ENCODE results near the gene COPS7A.
"Not testable (repeated sequence)": the region's sequence is repeated elsewhere in the genome, so short reads cannot be mapped to it uniquely, and the experiment has no call there.

The COPS7A gene

DNA sequence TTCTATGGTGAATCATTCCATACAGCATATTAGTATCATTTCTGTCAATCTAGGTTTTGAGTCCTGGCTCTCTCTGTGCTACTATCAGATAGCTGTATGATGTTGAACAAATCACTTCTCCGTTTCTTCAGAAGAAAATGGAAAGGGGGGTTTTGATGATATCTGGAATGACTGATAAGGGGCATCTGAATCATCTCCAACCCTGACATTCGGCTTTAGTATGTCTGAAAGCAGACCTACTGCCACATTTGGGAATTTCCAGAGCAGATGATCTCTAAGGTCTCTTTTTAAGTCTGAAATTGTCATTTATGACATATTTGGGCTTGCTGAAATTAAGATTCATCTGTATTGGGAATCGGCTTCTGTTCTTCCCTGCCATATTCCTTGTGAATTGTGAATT is 19.0 kb downstream of the COPS7A start:
- H3K9ac ChIP-seq (ENCODE audit: insufficient read length, low read depth) = no peak overlapping the region
- DNase-seq (ENCODE audit: low read depth, low spot score) = no peak
- H3K36me3 ChIP-seq (ENCODE audit: insufficient read depth, insufficient read length, low read length) = peaks cover 28% of the 10 kb centered on the region
- peaks cover 12% of the 10 kb centered on the region for H3K4me1 ChIP-seq (ENCODE audit: insufficient read depth, insufficient read length)
- H3K27me3 ChIP-seq (ENCODE audit: insufficient read depth, insufficient read length) = no peaks in the 10 kb centered on the region
- H3K9me3 ChIP-seq (ENCODE audit: insufficient read depth, low read length) = no peaks in the 10 kb centered on the region
- no peak overlapping the region for H3K4me3 ChIP-seq (ENCODE audit: insufficient read length, low read depth)
- TF ChIP-seq ZNF274 (IDR thresholded peaks at IDR 0.05; ENCODE audit: low read depth, low read length) (no peak), SUZ12 (IDR thresholded peaks at IDR 0.05; ENCODE audit: extremely low read depth, insufficient read depth, insufficient read length) (no peak), YY1 (IDR thresholded peaks at IDR 0.05; ENCODE audit: insufficient read depth, insufficient read length) (no peak)

DNA sequence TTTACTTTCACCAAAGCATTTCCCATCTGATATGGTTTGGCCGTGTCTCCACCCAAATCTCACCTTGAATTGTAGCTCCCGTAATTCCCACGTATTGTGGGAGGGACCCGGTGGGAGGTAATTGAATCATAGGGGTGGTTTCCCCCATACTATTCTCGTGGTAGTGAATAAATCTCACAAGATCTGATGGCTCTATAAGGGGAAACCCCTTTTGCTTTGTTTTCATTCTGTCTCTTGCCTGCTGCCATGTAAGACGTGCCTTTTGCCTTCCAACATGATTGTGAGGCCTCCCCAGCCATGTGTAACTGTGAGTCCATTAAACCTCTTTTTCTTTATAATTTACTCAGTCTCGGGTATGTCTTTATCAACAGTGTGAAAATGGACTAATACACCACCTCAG is 19.5 kb downstream of the COPS7A start:
- not testable (repeated sequence) for H3K4me3 ChIP-seq (ENCODE audit: insufficient read length, low read depth); H3K9ac ChIP-seq (ENCODE audit: insufficient read length, low read depth); H3K9me3 ChIP-seq (ENCODE audit: insufficient read depth, low read length); DNase-seq (ENCODE audit: low read depth, low spot score); H3K27me3 ChIP-seq (ENCODE audit: insufficient read depth, insufficient read length)
- Histone ChIP-seq H3K36me3 (ENCODE audit: insufficient read depth, insufficient read length, low read length) (peaks cover 33% of the 10 kb centered on the region), H3K4me1 (ENCODE audit: insufficient read depth, insufficient read length) (peaks cover 12% of the 10 kb centered on the region)

DNA sequence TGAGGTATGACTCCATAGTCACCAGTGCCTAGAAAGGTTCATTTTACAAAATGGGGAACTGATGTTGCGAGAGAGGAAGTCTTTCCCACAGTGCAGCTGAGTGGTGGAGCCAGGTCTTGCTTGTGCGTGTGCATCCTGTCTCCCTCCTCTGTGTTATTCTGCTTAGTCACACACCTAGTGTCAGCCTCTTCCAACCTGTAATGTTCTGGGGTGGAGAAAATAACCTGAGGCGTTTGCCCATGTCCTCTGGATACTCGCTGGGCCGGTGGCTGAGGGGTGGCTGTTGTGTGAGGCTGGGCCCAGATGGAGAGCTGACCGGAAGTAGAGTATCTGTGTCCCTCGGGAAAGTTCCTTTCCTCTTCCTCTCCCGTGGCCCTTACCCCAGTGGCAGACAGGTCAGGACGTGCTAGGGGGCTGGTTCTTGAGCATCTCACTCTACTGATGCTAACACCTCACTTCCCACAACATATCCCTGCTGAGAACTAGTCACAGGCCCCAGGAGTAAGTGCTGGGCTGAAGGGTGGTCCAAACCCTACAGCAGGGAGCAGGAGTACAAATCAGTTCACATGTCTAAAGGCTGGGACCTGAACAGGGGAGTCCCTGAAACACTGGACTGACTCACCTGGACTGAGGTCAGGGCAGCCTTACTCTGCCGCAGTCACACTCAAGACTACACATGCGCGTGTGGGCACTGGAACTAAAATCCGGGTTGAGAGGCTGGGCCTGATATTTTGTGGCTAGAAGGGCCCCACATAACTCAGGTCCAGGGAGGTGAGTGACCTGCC is 22.1 kb downstream of the COPS7A start:
- Histone ChIP-seq H3K9me3 (ENCODE audit: insufficient read depth, low read length) (no peaks in the 10 kb centered on the region), H3K27me3 (ENCODE audit: insufficient read depth, insufficient read length) (no peaks in the 10 kb centered on the region), H3K36me3 (ENCODE audit: insufficient read depth, insufficient read length, low read length) (peaks cover 59% of the 10 kb centered on the region), H3K4me1 (ENCODE audit: insufficient read depth, insufficient read length) (peaks cover 12% of the 10 kb centered on the region), H3K4me3 (ENCODE audit: insufficient read length, low read depth) (no peak overlapping the region), H3K9ac (ENCODE audit: insufficient read length, low read depth) (peak overlapping the region; percentile 7)
- TF ChIP-seq YY1 (IDR thresholded peaks at IDR 0.05; ENCODE audit: insufficient read depth, insufficient read length) (no peak), SUZ12 (IDR thresholded peaks at IDR 0.05; ENCODE audit: extremely low read depth, insufficient read depth, insufficient read length) (no peak), ZNF274 (IDR thresholded peaks at IDR 0.05; ENCODE audit: low read depth, low read length) (no peak)
- DNase-seq (ENCODE audit: low read depth, low spot score) = no peak

DNA sequence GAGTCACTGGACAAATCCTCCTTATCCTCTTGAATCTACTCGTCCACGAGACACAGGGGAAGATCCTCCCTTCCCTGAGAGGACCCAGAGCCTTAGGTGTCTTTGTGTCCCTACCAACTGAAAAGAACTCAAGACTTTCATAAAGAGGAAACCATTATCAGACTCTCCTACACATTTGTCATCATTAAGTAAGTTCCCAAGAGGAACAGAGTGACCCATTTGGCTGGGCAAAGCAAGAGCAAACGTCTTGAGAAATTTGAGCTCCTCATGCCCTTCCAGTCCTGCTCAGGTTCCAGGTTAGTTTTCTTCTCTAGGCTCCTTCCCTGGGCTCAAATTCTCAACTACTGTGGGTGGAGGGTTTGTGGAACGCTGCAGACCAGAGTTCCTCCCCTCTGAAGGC is 23.4 kb downstream of the COPS7A start:
- Histone ChIP-seq H3K36me3 (ENCODE audit: insufficient read depth, insufficient read length, low read length) (peaks cover 72% of the 10 kb centered on the region), H3K9me3 (ENCODE audit: insufficient read depth, low read length) (no peaks in the 10 kb centered on the region), H3K4me3 (ENCODE audit: insufficient read length, low read depth) (no peak overlapping the region), H3K4me1 (ENCODE audit: insufficient read depth, insufficient read length) (peaks cover 18% of the 10 kb centered on the region), H3K27me3 (ENCODE audit: insufficient read depth, insufficient read length) (no peaks in the 10 kb centered on the region), H3K9ac (ENCODE audit: insufficient read length, low read depth) (no peak overlapping the region)
- no peak for TF ChIP-seq YY1 (IDR thresholded peaks at IDR 0.05; ENCODE audit: insufficient read depth, insufficient read length)
- DNase-seq (ENCODE audit: low read depth, low spot score) = no peak

DNA sequence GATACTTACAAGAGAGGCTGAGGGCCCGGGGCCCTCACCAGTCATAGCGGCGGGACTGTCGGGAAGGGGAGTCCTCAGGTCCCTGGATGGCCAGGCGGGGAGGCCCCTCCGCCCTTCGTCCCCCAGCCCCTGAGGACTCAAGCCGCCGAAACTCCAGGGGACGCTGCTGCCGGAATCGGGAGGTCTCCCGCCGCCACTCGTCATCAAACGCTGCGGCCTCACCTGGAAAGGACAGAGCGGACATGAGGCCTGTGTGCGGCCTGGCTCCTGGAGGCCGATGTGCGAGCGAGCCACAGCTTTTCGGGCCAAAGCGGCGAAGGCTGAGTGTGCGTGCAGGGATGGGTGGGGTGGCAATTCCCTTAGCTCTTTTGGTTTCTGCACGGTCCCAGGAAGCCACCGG is 24.9 kb downstream of the COPS7A start:
- TF ChIP-seq SUZ12 (IDR thresholded peaks at IDR 0.05; ENCODE audit: extremely low read depth, insufficient read depth, insufficient read length) (no peak), ZNF274 (IDR thresholded peaks at IDR 0.05; ENCODE audit: low read depth, low read length) (no peak), YY1 (IDR thresholded peaks at IDR 0.05; ENCODE audit: insufficient read depth, insufficient read length) (no peak)
- H3K27me3 ChIP-seq (ENCODE audit: insufficient read depth, insufficient read length) = no peaks in the 10 kb centered on the region
- DNase-seq (ENCODE audit: low read depth, low spot score) = no peak
- peaks cover 73% of the 10 kb centered on the region for H3K36me3 ChIP-seq (ENCODE audit: insufficient read depth, insufficient read length, low read length)
- no peak overlapping the region for H3K4me3 ChIP-seq (ENCODE audit: insufficient read length, low read depth)
- H3K4me1 ChIP-seq (ENCODE audit: insufficient read depth, insufficient read length) = peaks cover 19% of the 10 kb centered on the region
- H3K9ac ChIP-seq (ENCODE audit: insufficient read length, low read depth) = no peak overlapping the region
- no peaks in the 10 kb centered on the region for H3K9me3 ChIP-seq (ENCODE audit: insufficient read depth, low read length)

DNA sequence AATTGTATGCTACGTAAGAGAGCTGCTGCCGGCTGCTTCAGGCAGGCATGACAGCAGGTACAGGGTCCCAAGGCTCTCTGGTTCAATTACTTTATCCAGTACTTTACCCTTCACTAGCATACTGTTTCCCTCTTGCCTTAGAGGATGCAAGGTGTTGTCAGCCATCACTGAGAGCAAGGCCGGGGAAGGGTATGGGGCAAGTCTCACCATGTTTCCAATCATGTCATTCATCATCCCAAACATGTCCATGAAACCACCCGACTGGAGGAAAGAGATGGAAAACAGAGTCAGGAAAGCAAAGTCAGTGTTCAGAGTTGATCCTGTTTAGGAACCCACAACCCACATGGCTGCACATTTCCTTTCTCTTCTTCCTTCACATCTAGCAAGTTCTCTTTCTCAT is 26.7 kb downstream of the COPS7A start:
- no peak for DNase-seq (ENCODE audit: low read depth, low spot score)
- Histone ChIP-seq H3K36me3 (ENCODE audit: insufficient read depth, insufficient read length, low read length) (peaks cover 69% of the 10 kb centered on the region), H3K4me1 (ENCODE audit: insufficient read depth, insufficient read length) (peaks cover 14% of the 10 kb centered on the region), H3K4me3 (ENCODE audit: insufficient read length, low read depth) (no peak overlapping the region), H3K9me3 (ENCODE audit: insufficient read depth, low read length) (no peaks in the 10 kb centered on the region), H3K9ac (ENCODE audit: insufficient read length, low read depth) (no peak overlapping the region), H3K27me3 (ENCODE audit: insufficient read depth, insufficient read length) (no peaks in the 10 kb centered on the region)
- TF ChIP-seq YY1 (IDR thresholded peaks at IDR 0.05; ENCODE audit: insufficient read depth, insufficient read length) = no peak
- no peak for TF ChIP-seq SUZ12 (IDR thresholded peaks at IDR 0.05; ENCODE audit: extremely low read depth, insufficient read depth, insufficient read length)
- no peak for TF ChIP-seq ZNF274 (IDR thresholded peaks at IDR 0.05; ENCODE audit: low read depth, low read length)

DNA sequence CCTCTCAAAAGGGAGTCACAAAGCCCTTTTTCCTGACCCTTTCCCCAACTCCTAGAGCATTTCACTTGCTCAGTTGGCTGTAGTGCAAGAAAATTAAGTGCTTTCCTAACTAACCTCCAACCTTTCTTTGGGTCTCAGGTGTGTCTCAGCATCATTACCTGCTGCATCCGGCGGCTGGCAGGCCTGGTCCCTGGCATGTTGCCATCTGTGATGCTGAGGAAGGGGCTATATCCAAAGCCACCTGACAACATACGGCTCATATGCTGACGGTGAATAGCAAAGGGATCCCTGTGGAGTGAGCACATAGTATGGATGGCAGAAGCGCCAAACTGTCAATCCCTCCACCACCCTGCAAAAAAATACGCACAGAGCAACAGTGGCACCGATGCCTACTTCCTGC is 27.9 kb downstream of the COPS7A start:
- Histone ChIP-seq H3K9me3 (ENCODE audit: insufficient read depth, low read length) (no peaks in the 10 kb centered on the region), H3K9ac (ENCODE audit: insufficient read length, low read depth) (peak overlapping the region; percentile 100), H3K36me3 (ENCODE audit: insufficient read depth, insufficient read length, low read length) (peaks cover 56% of the 10 kb centered on the region), H3K4me1 (ENCODE audit: insufficient read depth, insufficient read length) (peaks cover 9% of the 10 kb centered on the region), H3K27me3 (ENCODE audit: insufficient read depth, insufficient read length) (no peaks in the 10 kb centered on the region), H3K4me3 (ENCODE audit: insufficient read length, low read depth) (peak overlapping the region; percentile 99)
- DNase-seq (ENCODE audit: low read depth, low spot score) = no peak
- no peak for TF ChIP-seq ZNF274 (IDR thresholded peaks at IDR 0.05; ENCODE audit: low read depth, low read length)
- TF ChIP-seq SUZ12 (IDR thresholded peaks at IDR 0.05; ENCODE audit: extremely low read depth, insufficient read depth, insufficient read length) = no peak
- no peak for TF ChIP-seq YY1 (IDR thresholded peaks at IDR 0.05; ENCODE audit: insufficient read depth, insufficient read length)
